HepG2 (cell line): ENCODE results near the gene RSL1D1. TPM values are rescaled to one million over a fixed set of nuclear protein-coding genes. Genes with fewer than 3 reads are reported as not detected.

Source experiments
- CBX5 ChIP-seq: sonication (generic); formaldehyde crosslinking; IDR thresholded peaks from 2 replicates; pipeline ENCODE4 v1.4.0; 2020; ENCODE audit warnings: missing genetic modification reagents, borderline replicate concordance
- DPF2 ChIP-seq: sonication (generic); formaldehyde crosslinking; IDR thresholded peaks from 2 replicates; pipeline ENCODE4 v1.4.0; 2020; ENCODE audit warnings: mild to moderate bottlenecking, low read depth, missing genetic modification reagents, borderline replicate concordance
- ETV5 ChIP-seq: IDR thresholded peaks from 2 replicates; pipeline ENCODE4 v1.6.1; 2018; ENCODE audit warnings: missing biosample characterization, missing genetic modification reagents, inconsistent platforms, borderline replicate concordance
- FIP1L1 ChIP-seq: fragments of 200-400 bp; formaldehyde crosslinking; IDR thresholded peaks from 2 replicates; pipeline ENCODE4 v1.6.1; 2018; ENCODE audit warnings: low read depth, mild to moderate bottlenecking, low read length, moderate library complexity, borderline replicate concordance; ENCODE audit not compliant: insufficient read depth
- FOXK1 ChIP-seq: sonication (generic); formaldehyde crosslinking; IDR thresholded peaks from 2 replicates; pipeline ENCODE4 v1.4.0; 2020; ENCODE audit warnings: low read depth, missing genetic modification reagents, borderline replicate concordance
- MIER3 ChIP-seq: IDR thresholded peaks from 2 replicates; pipeline ENCODE4 v1.6.1; 2016; ENCODE audit warnings: missing compliant biosample characterization, borderline replicate concordance
- MXI1 ChIP-seq: IDR thresholded peaks from 3 replicates; pipeline ENCODE4 v1.6.1; 2012; ENCODE audit warnings: low read depth, low read length, inconsistent platforms, borderline replicate concordance
- MYNN ChIP-seq: sonication (generic); formaldehyde crosslinking; IDR thresholded peaks from 2 replicates; pipeline ENCODE4 v1.4.0; 2020; ENCODE audit warnings: mild to moderate bottlenecking, low read depth, missing genetic modification reagents
- PCBP1 ChIP-seq: fragments of 200-400 bp; formaldehyde crosslinking; IDR thresholded peaks from 2 replicates; pipeline ENCODE4 v1.6.1; 2017; ENCODE audit warnings: mild to moderate bottlenecking, low read depth, low read length, borderline replicate concordance
- PHF8 ChIP-seq: sonication (generic); formaldehyde crosslinking; IDR thresholded peaks from 2 replicates; pipeline ENCODE4 v1.5.0; 2020; ENCODE audit warnings: missing genetic modification reagents
- RELA ChIP-seq: sonication (generic); formaldehyde crosslinking; IDR thresholded peaks from 2 replicates; pipeline ENCODE4 v1.4.0; 2020; ENCODE audit warnings: missing genetic modification reagents
- RFXANK ChIP-seq: IDR thresholded peaks from 2 replicates; pipeline ENCODE4 v1.6.1; 2016
- SMARCC2 ChIP-seq: fragments of 450-650 bp; IDR thresholded peaks from 2 replicates; pipeline ENCODE4 v1.6.1; 2017; ENCODE audit warnings: antibody characterized with exemption, mild to moderate bottlenecking
- TAF1 ChIP-seq: sonication (generic); formaldehyde crosslinking; IDR thresholded peaks from 2 replicates; pipeline ENCODE4 v1.4.0; 2020; ENCODE audit warnings: missing genetic modification reagents
- TBL1XR1 ChIP-seq: fragments of 150-350 bp; IDR thresholded peaks from 2 replicates; pipeline ENCODE4 v1.6.1; 2014; ENCODE audit warnings: borderline replicate concordance, low read length; ENCODE audit not compliant: partially characterized antibody
- XBP1 ChIP-seq: sonication (generic); formaldehyde crosslinking; IDR thresholded peaks from 2 replicates; pipeline ENCODE4 v1.5.0; 2020; ENCODE audit warnings: missing genetic modification reagents
- ZBTB43 ChIP-seq: sonication (generic); formaldehyde crosslinking; conservative IDR thresholded peaks from 2 replicates; pipeline ENCODE4 v1.4.0; 2020; ENCODE audit warnings: missing genetic modification reagents
- ZNF335 ChIP-seq: sonication (generic); formaldehyde crosslinking; IDR thresholded peaks from 2 replicates; pipeline ENCODE4 v1.4.0; 2020; ENCODE audit warnings: missing genetic modification reagents
- ZNF556 ChIP-seq: sonication (generic); formaldehyde crosslinking; IDR thresholded peaks from 2 replicates; pipeline ENCODE4 v1.4.0; 2020; ENCODE audit warnings: mild to moderate bottlenecking, missing genetic modification reagents, borderline replicate concordance
- ZNF615 ChIP-seq: sonication (generic); formaldehyde crosslinking; IDR thresholded peaks from 2 replicates; pipeline ENCODE4 v1.5.0; 2020; ENCODE audit warnings: mild to moderate bottlenecking, missing genetic modification reagents, borderline replicate concordance
- ZNF781 ChIP-seq: sonication (generic); formaldehyde crosslinking; IDR thresholded peaks from 2 replicates; pipeline ENCODE4 v1.5.1; 2020; ENCODE audit warnings: borderline replicate concordance, mild to moderate bottlenecking, missing genetic modification reagents; ENCODE audit errors: not compliant biosample characterization
- ZSCAN30 ChIP-seq: sonication (generic); formaldehyde crosslinking; IDR thresholded peaks from 2 replicates; pipeline ENCODE4 v1.5.0; 2020; ENCODE audit warnings: mild to moderate bottlenecking, missing genetic modification reagents
- polyA plus RNA-seq, 8 experiments: library from polyadenylated mRNA; depleted of rRNA in 3 of 8; stranded (reverse) in 7 of 8; unstranded in 1 of 8; fragments of >200 nt; fragmentation: Illumina TruSeq in 4 of 8; extraction: Trizol in 4 of 8; gene quantifications; 2 replicates each; pipeline versions ENCODE4 v1.2.1 to v1.2.3, GENCODE V29; 2011 to 2016; ENCODE audit warnings: low read depth in 4 of 8, missing spikeins in 1 of 8, mixed read lengths in 1 of 8; ENCODE audit not compliant: insufficient read depth in 1 of 8
- total RNA-seq, 5 experiments: library from RNA; depleted of rRNA; stranded (reverse); fragments of >200 nt; fragmentation: Illumina TruSeq; extraction: Trizol; gene quantifications; 2 replicates each; pipeline ENCODE4 v1.2.3, GENCODE V29; 2016; ENCODE audit warnings: low read depth in 1 of 5
- TF ChIP-seq, protein P1 (sequence below): sonication (generic); formaldehyde crosslinking; IDR thresholded peaks from 2 replicates; pipeline ENCODE4 v1.4.0; 2020; ENCODE audit warnings: missing genetic modification reagents
- TF ChIP-seq, protein P2 (sequence below): sonication (generic); formaldehyde crosslinking; IDR thresholded peaks from 2 replicates; pipeline ENCODE4 v1.8.0; 2023; ENCODE audit warnings: mild to moderate bottlenecking, missing genetic modification reagents

The RSL1D1 gene
- total and polyA plus RNA-seq, 2 of the 13 experiments (the other 11 are each of a cell fraction or from before 2014, with no cell fraction given) = 187 to 343 TPM

DNA sequence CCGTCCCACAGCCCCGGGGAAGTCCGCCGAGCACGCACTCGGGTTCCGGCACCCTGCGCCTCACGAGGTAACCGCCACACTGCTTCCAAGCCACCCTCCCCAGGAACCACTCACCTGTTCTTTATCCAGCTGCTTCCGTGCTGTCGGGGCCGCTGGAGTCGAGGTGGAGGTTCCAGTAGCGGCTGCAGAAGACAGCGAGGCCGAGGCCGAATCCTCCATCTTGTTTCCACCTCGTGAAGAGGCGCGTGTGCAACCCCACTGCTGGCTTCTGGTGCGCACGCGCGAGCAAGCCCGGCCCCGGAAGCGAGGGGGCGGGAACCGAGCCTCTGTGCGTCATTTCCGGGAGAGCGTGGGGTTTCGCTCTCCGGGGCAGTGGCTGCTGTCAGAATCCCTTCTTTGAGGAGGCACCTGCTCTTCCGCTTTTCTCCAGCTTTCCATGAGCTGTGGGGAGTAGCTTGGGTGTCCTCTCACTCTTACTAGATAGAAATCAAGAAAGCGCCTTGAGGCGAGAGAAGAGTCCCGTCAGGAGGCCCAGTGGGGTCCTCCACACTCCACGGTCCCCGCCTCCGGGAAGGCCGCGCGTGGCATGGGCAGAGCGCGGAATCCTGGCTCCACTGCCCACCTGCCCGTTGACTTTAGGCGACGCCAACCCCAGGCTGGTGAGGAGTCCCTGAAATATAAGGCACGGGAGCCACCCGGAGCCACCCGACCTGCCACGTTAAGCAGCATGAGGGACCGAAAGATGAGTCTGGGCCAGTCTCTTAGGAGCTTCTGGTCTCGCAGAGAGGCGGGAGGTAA is at the start of gene RSL1D1 (continued):
- TF ChIP-seq RELA (CRISPR knock-in tag) (peak; percentile 85), MIER3 (CRISPR knock-in tag) (peak; percentile 80; the same call in 1 of the 2 replicates), ZBTB43 (CRISPR knock-in tag) (peak; percentile 68), XBP1 (CRISPR knock-in tag) (peak; percentile 87; the same call in 1 of the 2 replicates), ZNF335 (peak; percentile 84; the same call in 1 of the 2 replicates), ETV5 (CRISPR knock-in tag) (peak; percentile 77), SMARCC2 (no peak; the same call in 1 of the 2 replicates), TBL1XR1 (peak; percentile 84), ZNF556 (CRISPR knock-in tag) (peak; percentile 98), FIP1L1 (0 out of 2 replicates have a peak, but pooled peaks have one; percentile 58), RFXANK (CRISPR knock-in tag) (peak; percentile 78), CBX5 (CRISPR knock-in tag) (peak; percentile 41), FOXK1 (CRISPR knock-in tag) (peak; percentile 96; the same call in 1 of the 2 replicates), ZNF615 (0 out of 2 replicates have a peak, but pooled peaks have one; percentile 44), ZNF781 (peak; percentile 81), ZSCAN30 (CRISPR knock-in tag) (peak; percentile 93), TAF1 (CRISPR knock-in tag) (peak; percentile 100), MXI1 (peak; percentile 99), PCBP1 (no peak; the same call in 1 of the 2 replicates), PHF8 (CRISPR knock-in tag) (peak; percentile 99), DPF2 (CRISPR knock-in tag) (no peak), MYNN (CRISPR knock-in tag) (peak; percentile 79)
- TF ChIP-seq, protein P1, sequence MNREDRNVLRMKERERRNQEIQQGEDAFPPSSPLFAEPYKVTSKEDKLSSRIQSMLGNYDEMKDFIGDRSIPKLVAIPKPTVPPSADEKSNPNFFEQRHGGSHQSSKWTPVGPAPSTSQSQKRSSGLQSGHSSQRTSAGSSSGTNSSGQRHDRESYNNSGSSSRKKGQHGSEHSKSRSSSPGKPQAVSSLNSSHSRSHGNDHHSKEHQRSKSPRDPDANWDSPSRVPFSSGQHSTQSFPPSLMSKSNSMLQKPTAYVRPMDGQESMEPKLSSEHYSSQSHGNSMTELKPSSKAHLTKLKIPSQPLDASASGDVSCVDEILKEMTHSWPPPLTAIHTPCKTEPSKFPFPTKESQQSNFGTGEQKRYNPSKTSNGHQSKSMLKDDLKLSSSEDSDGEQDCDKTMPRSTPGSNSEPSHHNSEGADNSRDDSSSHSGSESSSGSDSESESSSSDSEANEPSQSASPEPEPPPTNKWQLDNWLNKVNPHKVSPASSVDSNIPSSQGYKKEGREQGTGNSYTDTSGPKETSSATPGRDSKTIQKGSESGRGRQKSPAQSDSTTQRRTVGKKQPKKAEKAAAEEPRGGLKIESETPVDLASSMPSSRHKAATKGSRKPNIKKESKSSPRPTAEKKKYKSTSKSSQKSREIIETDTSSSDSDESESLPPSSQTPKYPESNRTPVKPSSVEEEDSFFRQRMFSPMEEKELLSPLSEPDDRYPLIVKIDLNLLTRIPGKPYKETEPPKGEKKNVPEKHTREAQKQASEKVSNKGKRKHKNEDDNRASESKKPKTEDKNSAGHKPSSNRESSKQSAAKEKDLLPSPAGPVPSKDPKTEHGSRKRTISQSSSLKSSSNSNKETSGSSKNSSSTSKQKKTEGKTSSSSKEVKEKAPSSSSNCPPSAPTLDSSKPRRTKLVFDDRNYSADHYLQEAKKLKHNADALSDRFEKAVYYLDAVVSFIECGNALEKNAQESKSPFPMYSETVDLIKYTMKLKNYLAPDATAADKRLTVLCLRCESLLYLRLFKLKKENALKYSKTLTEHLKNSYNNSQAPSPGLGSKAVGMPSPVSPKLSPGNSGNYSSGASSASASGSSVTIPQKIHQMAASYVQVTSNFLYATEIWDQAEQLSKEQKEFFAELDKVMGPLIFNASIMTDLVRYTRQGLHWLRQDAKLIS (CRISPR knock-in tag) = no peak; the same call in 1 of the 2 replicates
- TF ChIP-seq, protein P2, sequence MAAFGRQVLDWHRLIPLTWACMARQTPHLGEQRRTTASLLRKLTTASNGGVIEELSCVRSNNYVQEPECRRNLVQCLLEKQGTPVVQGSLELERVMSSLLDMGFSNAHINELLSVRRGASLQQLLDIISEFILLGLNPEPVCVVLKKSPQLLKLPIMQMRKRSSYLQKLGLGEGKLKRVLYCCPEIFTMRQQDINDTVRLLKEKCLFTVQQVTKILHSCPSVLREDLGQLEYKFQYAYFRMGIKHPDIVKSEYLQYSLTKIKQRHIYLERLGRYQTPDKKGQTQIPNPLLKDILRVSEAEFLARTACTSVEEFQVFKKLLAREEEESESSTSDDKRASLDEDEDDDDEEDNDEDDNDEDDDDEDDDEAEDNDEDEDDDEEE = peak; percentile 93; the same call in 1 of the 2 replicates
